GM12878 (cell line): Measurements from ENCODE around the gene FMN2.

Source experiments
- CTCF ChIP-seq, 3 experiments: IDR thresholded peaks in 2 of 3; conservative IDR thresholded peaks in 1 of 3; 2 replicates each; pipeline ENCODE4 v1.5.1; 2011; ENCODE audit warnings: low read depth in 3 of 3, low read length in 3 of 3, mild to moderate bottlenecking in 3 of 3, control low read depth in 2 of 3, moderate library complexity in 2 of 3, inconsistent platforms in 1 of 3, mixed read lengths in 1 of 3; ENCODE audit not compliant: control insufficient read depth in 2 of 3, insufficient read depth in 1 of 3; ENCODE audit errors: extremely low read depth in 1 of 3
- EZH2 ChIP-seq: IDR thresholded peaks from 2 replicates; pipeline ENCODE4 v1.6.1; 2012; ENCODE audit warnings: low read depth, mild to moderate bottlenecking, control low read depth, inconsistent platforms, low read length, borderline replicate concordance; ENCODE audit not compliant: control insufficient read depth
- MAX ChIP-seq: IDR thresholded peaks from 2 replicates; pipeline ENCODE4 v1.6.1; 2012; ENCODE audit warnings: low read depth, low read length, improper control_type of control experiment
- NBN ChIP-seq: fragments of 450-650 bp; IDR thresholded peaks from 2 replicates; pipeline ENCODE4 v1.6.1; 2016
- NRF1 ChIP-seq: conservative IDR thresholded peaks from 2 replicates; pipeline ENCODE4 v1.6.1; 2011; ENCODE audit warnings: mild to moderate bottlenecking, low read depth, low read length, improper control_type of control experiment
- POLR2A ChIP-seq: IDR thresholded peaks from 2 replicates; pipeline ENCODE4 v1.6.1; 2011; ENCODE audit warnings: low read depth, mild to moderate bottlenecking, low read length
- POLR2AphosphoS5 ChIP-seq: IDR thresholded peaks from 2 replicates; pipeline ENCODE4 v1.6.1; 2011; ENCODE audit warnings: mild to moderate bottlenecking, low read length, inconsistent platforms
- SIX5 ChIP-seq: IDR thresholded peaks from 2 replicates; pipeline ENCODE4 v1.6.1; 2011; ENCODE audit warnings: mild to moderate bottlenecking, low read depth, low read length, moderate library complexity; ENCODE audit not compliant: severe bottlenecking
- STAT1 ChIP-seq: fragments of 450-650 bp; conservative IDR thresholded peaks from 2 replicates; pipeline ENCODE4 v1.6.1; 2014; ENCODE audit warnings: antibody characterized with exemption, mild to moderate bottlenecking

- TF ChIP-seq MAX (no peak), NBN (no peak), CTCF (IDR thresholded peaks at IDR 0.05 in 2 of 3, conservative IDR thresholded peaks at IDR 0.05 in 1 of 3; ENCODE audit: control insufficient read depth in 2 of 3, extremely low read depth in 1 of 3, insufficient read depth in 1 of 3, low read depth in 3 of 3, low read length in 3 of 3) (no peak), POLR2A (no peak), EZH2 (no peak), POLR2AphosphoS5 (no peak), STAT1 (no peak), NRF1 (no peak), SIX5 (no peak)
Observed at GRCh38 chr1:240217403-240217802, 125.7 kb downstream of the FMN2 start.
